HepG2 (cell line): Measurements from ENCODE around the gene BTG1. TPM values are rescaled to one million over a fixed set of nuclear protein-coding genes. Genes with fewer than 3 reads are reported as not detected.

Experiments
- ATAC-seq: fragments of 200-7000 bp; cut with Tn5 transposase; 3 replicates; pipeline ENCODE4 v1.9.1; 2020; ENCODE audit warnings: mild to moderate bottlenecking, moderate library complexity
- BruUV-seq: library from RNA; stranded (reverse); fragments of 400-500 nt; replicated peaks from 2 replicates; lab custom pipeline; 2021; lab: Mats Ljungman, UMichigan
- CTCF ChIA-PET: fragments of 300-600 bp; formaldehyde crosslinking; extraction: SDS; loops from one replicate; lab custom pipeline; 2021; ENCODE audit warnings: low total read pairs, inconsistent platforms, low intra/inter-chr PET ratio; lab: Yijun Ruan, JAX
- POLR2A ChIA-PET: fragments of 350-600 bp; sonication (Branson Sonifier 250); formaldehyde crosslinking; loops from one replicate; lab custom pipeline; 2020; ENCODE audit warnings: antibody characterized with exemption, inconsistent platforms; lab: Yijun Ruan, JAX
- DNase-seq: peaks from one replicate; pipeline ENCODE4 v3.0.0-alpha.2; 2015; ENCODE audit warnings: low spot score
- FAIRE-seq: peaks from 3 replicates; lab custom pipeline; 2011; peaks lifted over from hg19 to GRCh38; lab: Jason Lieb, UNC
- H2AFZ ChIP-seq: one replicate; pipeline ENCODE4 v1.6.1; 2011; ENCODE audit warnings: low read length, inconsistent platforms
- H3K27ac ChIP-seq: fragments of 300-600 bp; 3 replicates; pipeline ENCODE4 v1.8.0; 2011; ENCODE audit warnings: mixed run types, mild to moderate bottlenecking, mixed read lengths, low read length, inconsistent platforms; ENCODE audit not compliant: insufficient read depth; ENCODE audit errors: extremely low read length
- H3K27me3 ChIP-seq, 2 experiments: fragments of 200-600 bp in 1 of 2; 2 replicates in 1 of 2; 3 replicates in 1 of 2; pipeline versions ENCODE4 v1.6.0 to v1.8.0; 2011; ENCODE audit warnings: low read length in 2 of 2, mild to moderate bottlenecking in 2 of 2, moderate library complexity in 2 of 2, inconsistent platforms in 1 of 2; ENCODE audit not compliant: insufficient read depth in 2 of 2, control insufficient read depth in 1 of 2
- H3K36me3 ChIP-seq, 2 experiments: fragments of 200-600 bp in 1 of 2; replicated peaks in 1 of 2; 2 replicates in 1 of 2; 3 replicates in 1 of 2; pipeline versions ENCODE4 v1.5.1 to v1.8.0; 2011; ENCODE audit warnings: low read length in 2 of 2, inconsistent platforms in 1 of 2; ENCODE audit not compliant: insufficient read depth in 2 of 2, control insufficient read depth in 1 of 2
- H3K4me1 ChIP-seq: 2 replicates; pipeline ENCODE4 v1.5.1; 2012; ENCODE audit warnings: low read length, inconsistent platforms; ENCODE audit not compliant: insufficient read depth
- H3K4me2 ChIP-seq: 2 replicates; pipeline ENCODE4 v1.6.0; 2011; ENCODE audit warnings: low read depth, low read length, inconsistent platforms
- H3K4me3 ChIP-seq, 3 experiments: fragments of 200-600 bp in 1 of 3; sonication (generic), shearing (Covaris generic) in 1 of 3; replicated peaks in 1 of 3; 2 replicates each; pipeline ENCODE4 v1.5.1; 2011 to 2016; ENCODE audit warnings: low read length in 3 of 3, inconsistent platforms in 2 of 3, low read depth in 2 of 3, mild to moderate bottlenecking in 2 of 3, control low read depth in 1 of 3, mixed read lengths in 1 of 3; ENCODE audit not compliant: insufficient read depth in 1 of 3
- H3K79me2 ChIP-seq: one replicate; pipeline ENCODE4 v1.6.1; 2011; ENCODE audit warnings: low read length, inconsistent platforms; ENCODE audit not compliant: insufficient read depth
- H3K9ac ChIP-seq: 2 replicates; pipeline ENCODE4 v1.6.0; 2011; ENCODE audit warnings: mild to moderate bottlenecking, low read depth, low read length, inconsistent platforms; ENCODE audit not compliant: insufficient read depth
- H3K9me3 ChIP-seq: 2 replicates; pipeline ENCODE4 v1.5.1; 2012; ENCODE audit warnings: mild to moderate bottlenecking, low read length
- H4K20me1 ChIP-seq: 2 replicates; pipeline ENCODE4 v1.6.0; 2011; ENCODE audit warnings: inconsistent platforms, mild to moderate bottlenecking, low read length, moderate library complexity; ENCODE audit not compliant: insufficient read depth
- EHMT2 ChIP-seq: fragments of 200-600 bp; sonication (generic); IDR thresholded peaks from 2 replicates; pipeline ENCODE4 v1.7.0; 2017; ENCODE audit warnings: antibody characterized with exemption, low read depth, low read length, borderline replicate concordance
- FOXP4 ChIP-seq: sonication (generic); formaldehyde crosslinking; IDR thresholded peaks from 2 replicates; pipeline ENCODE4 v1.4.0; 2020; ENCODE audit warnings: missing genetic modification reagents
- GRHL1 ChIP-seq: sonication (generic); formaldehyde crosslinking; conservative IDR thresholded peaks from 2 replicates; pipeline ENCODE4 v1.8.0; 2022; ENCODE audit warnings: missing genetic modification reagents
- NR2C2 ChIP-seq: sonication (generic); formaldehyde crosslinking; IDR thresholded peaks from 2 replicates; pipeline ENCODE4 v1.4.0; 2020; ENCODE audit warnings: missing genetic modification reagents, mild to moderate bottlenecking, moderate library complexity, borderline replicate concordance
- RBM22 ChIP-seq: fragments of 200-400 bp; formaldehyde crosslinking; optimal IDR thresholded peaks from 2 replicates; pipeline ENCODE3; 2017; ENCODE audit warnings: mild to moderate bottlenecking, low read length, moderate library complexity
- REST ChIP-seq, 2 experiments: IDR thresholded peaks; 2 replicates each; pipeline ENCODE4 v1.6.1; 2011 to 2012; ENCODE audit warnings: low read length in 2 of 2, borderline replicate concordance in 1 of 2, low read depth in 1 of 2, mild to moderate bottlenecking in 1 of 2, moderate library complexity in 1 of 2
- SOX13 ChIP-seq, 3 experiments: fragments of 450-650 bp in 1 of 3; sonication (generic) in 1 of 3; formaldehyde crosslinking in 1 of 3; IDR thresholded peaks in 2 of 3; conservative IDR thresholded peaks in 1 of 3; 2 replicates each; pipeline versions ENCODE4 v1.5.0 to v1.6.1; 2016 to 2020; ENCODE audit warnings: antibody characterized with exemption in 1 of 3, mild to moderate bottlenecking in 1 of 3, missing compliant biosample characterization in 1 of 3, missing genetic modification reagents in 1 of 3, moderate library complexity in 1 of 3
- ZBTB20 ChIP-seq: sonication (generic); formaldehyde crosslinking; IDR thresholded peaks from 2 replicates; pipeline ENCODE4 v1.8.1; 2023; ENCODE audit warnings: missing genetic modification reagents, low read depth, mild to moderate bottlenecking, borderline replicate concordance
- ZFP36L1 ChIP-seq: sonication (generic); formaldehyde crosslinking; IDR thresholded peaks from 2 replicates; pipeline ENCODE4 v1.8.0; 2022; ENCODE audit warnings: mild to moderate bottlenecking, missing genetic modification reagents, moderate library complexity
- ZNF567 ChIP-seq: sonication (generic); formaldehyde crosslinking; IDR thresholded peaks from 2 replicates; pipeline ENCODE4 v1.8.1; 2023; ENCODE audit warnings: mild to moderate bottlenecking, missing genetic modification reagents, borderline replicate concordance
- ZNF703 ChIP-seq: sonication (generic); formaldehyde crosslinking; IDR thresholded peaks from 2 replicates; pipeline ENCODE4 v1.5.1; 2020; ENCODE audit warnings: missing genetic modification reagents, mild to moderate bottlenecking, moderate library complexity, borderline replicate concordance
- WGBS: methylation state at CpG from one replicate; pipeline ENCODE4 v1.1.6; 2017; ENCODE audit warnings: low lambda C conversion rate; 5-methylcytosine and 5-hydroxymethylcytosine counted together
- in situ Hi-C: cut with HindIII; loops from 2 replicates; pipeline ENCODE4 v1.10.0; 2017; ENCODE audit warnings: low pct_unique_long_range_greater_than_20kb; ENCODE audit not compliant: extremely low pct_ligation_motif_present
- intact Hi-C: fragments of 100-400 bp; cut with micrococcal nuclease; formaldehyde crosslinking; loops from one replicate; pipeline ENCODE4 v1.10.0; 2022; ENCODE audit not compliant: unreplicated experiment
- polyA plus RNA-seq, 8 experiments: library from polyadenylated mRNA; depleted of rRNA in 3 of 8; stranded (reverse) in 7 of 8; unstranded in 1 of 8; fragments of >200 nt; fragmentation: Illumina TruSeq in 4 of 8; extraction: Trizol in 4 of 8; gene quantifications; 2 replicates each; pipeline versions ENCODE4 v1.2.1 to v1.2.3, GENCODE V29; 2011 to 2016; ENCODE audit warnings: low read depth in 4 of 8, missing spikeins in 1 of 8, mixed read lengths in 1 of 8; ENCODE audit not compliant: insufficient read depth in 1 of 8
- total RNA-seq, 5 experiments: library from RNA; depleted of rRNA; stranded (reverse); fragments of >200 nt; fragmentation: Illumina TruSeq; extraction: Trizol; gene quantifications; 2 replicates each; pipeline ENCODE4 v1.2.3, GENCODE V29; 2016; ENCODE audit warnings: low read depth in 1 of 5

BTG1 gene
- total and polyA plus RNA-seq, 2 of the 13 experiments (the other 11 are each of a cell fraction or from before 2014, with no cell fraction given), result 7.5 to 16.7 TPM

GRCh38 chr12:92105110-92105509, 40.5 kb downstream of the BTG1 start (continued):
- no peak for TF ChIP-seq GRHL1 (CRISPR knock-in tag)
- no peak for TF ChIP-seq NR2C2 (CRISPR knock-in tag)
- TF ChIP-seq FOXP4 (CRISPR knock-in tag), result no peak

- CTCF ChIA-PET, result no interaction called here
- FAIRE-seq (no peak), ATAC-seq (no peak), DNase-seq (no peak)
- Histone ChIP-seq H3K4me2 (no peak overlapping the region), H3K27ac (no peak overlapping the region), H3K9me3 (no peaks in the 10 kb centered on the region), H3K9ac (no peak overlapping the region), H3K4me1 (peaks cover 42% of the 10 kb centered on the region), H3K27me3 (no peaks in the 10 kb centered on the region), H3K4me3 (no peak overlapping the region), H3K79me2 (no peaks in the 10 kb centered on the region), H3K36me3 (no peaks in the 10 kb centered on the region), H4K20me1 (no peaks in the 10 kb centered on the region), H2AFZ (no peak overlapping the region)
- no TSS peak for BruUV-seq
- WGBS, result 98% methylated on average over 2 of the region's 2 CpGs
- no peak for TF ChIP-seq RBM22
- no peak for TF ChIP-seq REST (IDR thresholded peaks at IDR 0.05; ENCODE audit: borderline replicate concordance in 1 of 2, low read depth in 1 of 2, low read length in 2 of 2)
- TF ChIP-seq ZFP36L1 (CRISPR knock-in tag), result no peak
- no peak for TF ChIP-seq ZBTB20 (CRISPR knock-in tag)
- no peak for TF ChIP-seq ZNF567
- no peak for TF ChIP-seq SOX13 (IDR thresholded peaks at IDR 0.05)
- no peak for TF ChIP-seq SOX13 (CRISPR knock-in tag; conservative IDR thresholded peaks at IDR 0.05 in 1 of 2, IDR thresholded peaks at IDR 0.05 in 1 of 2)
- no peak for TF ChIP-seq ZNF703 (CRISPR knock-in tag)
- TF ChIP-seq EHMT2, result no peak
- intact Hi-C loops, result no loop called here
- POLR2A ChIA-PET, result no interaction called here
- in situ Hi-C loops, result no loop called here
Measured at GRCh38 chr12:92102606-92103005, 43.0 kb downstream of the BTG1 start.
